ENCODE results near the gene STARD7. TPM values are rescaled to one million over a fixed set of nuclear protein-coding genes. Genes with fewer than 3 reads are reported as not detected.

STARD7 gene
- total RNA-seq, 1 experiment from 2014 or later, result 105 TPM

DNA sequence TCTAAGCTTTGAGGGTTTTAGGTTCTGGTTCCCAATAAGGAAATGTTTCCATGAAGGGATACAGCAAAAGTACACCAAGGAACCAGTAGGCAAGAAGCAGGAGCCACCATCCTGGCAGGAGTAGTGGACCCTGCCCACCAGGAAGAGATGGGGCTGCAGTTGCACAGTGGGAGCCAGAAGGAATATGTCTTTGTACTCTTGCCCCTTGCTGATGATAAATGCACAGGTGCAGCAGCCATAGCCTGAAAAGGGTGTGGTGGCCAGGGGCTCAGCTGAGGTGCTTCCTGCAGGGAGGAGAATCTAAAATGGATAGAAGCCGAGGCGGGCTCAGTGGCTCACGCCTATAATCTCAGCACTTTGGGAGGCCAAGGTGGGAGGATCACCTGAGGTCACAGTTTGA lies 29.6 kb upstream of the STARD7 start:
- Mint-ChIP-seq H3K9me3 (ENCODE audit: unreplicated experiment) (no peaks in the 10 kb centered on the region), H3K27ac (ENCODE audit: low read depth, unreplicated experiment) (no peak overlapping the region), H3K27me3 (ENCODE audit: insufficient read depth, unreplicated experiment) (no peaks in the 10 kb centered on the region), H3K4me3 (ENCODE audit: unreplicated experiment) (no peak overlapping the region), H3K36me3 (ENCODE audit: insufficient read depth, unreplicated experiment) (peaks cover 14% of the 10 kb centered on the region), H3K4me1 (ENCODE audit: insufficient read depth, unreplicated experiment) (peaks cover 5% of the 10 kb centered on the region)
- intact Hi-C loops (cut with micrococcal nuclease), result no loop called here
- ChIA-PET CTCF (interaction anchor here (0.6 to 0.9 kb wide), 2 partner anchors 9 to 19 kb away, joined by 3 read pairs; no protein-coding TSS in a partner anchor), POLR2A (interaction anchor here (0.7 to 1.7 kb wide), 2 partner anchors 9 to 339 kb away, joined by 3 to 4 read pairs; no protein-coding TSS in a partner anchor)
- no TSS peak for BruUV-seq (replicated peaks)
- TF ChIP-seq, protein P1, sequence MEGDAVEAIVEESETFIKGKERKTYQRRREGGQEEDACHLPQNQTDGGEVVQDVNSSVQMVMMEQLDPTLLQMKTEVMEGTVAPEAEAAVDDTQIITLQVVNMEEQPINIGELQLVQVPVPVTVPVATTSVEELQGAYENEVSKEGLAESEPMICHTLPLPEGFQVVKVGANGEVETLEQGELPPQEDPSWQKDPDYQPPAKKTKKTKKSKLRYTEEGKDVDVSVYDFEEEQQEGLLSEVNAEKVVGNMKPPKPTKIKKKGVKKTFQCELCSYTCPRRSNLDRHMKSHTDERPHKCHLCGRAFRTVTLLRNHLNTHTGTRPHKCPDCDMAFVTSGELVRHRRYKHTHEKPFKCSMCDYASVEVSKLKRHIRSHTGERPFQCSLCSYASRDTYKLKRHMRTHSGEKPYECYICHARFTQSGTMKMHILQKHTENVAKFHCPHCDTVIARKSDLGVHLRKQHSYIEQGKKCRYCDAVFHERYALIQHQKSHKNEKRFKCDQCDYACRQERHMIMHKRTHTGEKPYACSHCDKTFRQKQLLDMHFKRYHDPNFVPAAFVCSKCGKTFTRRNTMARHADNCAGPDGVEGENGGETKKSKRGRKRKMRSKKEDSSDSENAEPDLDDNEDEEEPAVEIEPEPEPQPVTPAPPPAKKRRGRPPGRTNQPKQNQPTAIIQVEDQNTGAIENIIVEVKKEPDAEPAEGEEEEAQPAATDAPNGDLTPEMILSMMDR (IDR thresholded peaks at IDR 0.05; ENCODE audit: unreplicated experiment), result no peak
- DNase-seq (ENCODE audit: unreplicated experiment), result no peak

DNA sequence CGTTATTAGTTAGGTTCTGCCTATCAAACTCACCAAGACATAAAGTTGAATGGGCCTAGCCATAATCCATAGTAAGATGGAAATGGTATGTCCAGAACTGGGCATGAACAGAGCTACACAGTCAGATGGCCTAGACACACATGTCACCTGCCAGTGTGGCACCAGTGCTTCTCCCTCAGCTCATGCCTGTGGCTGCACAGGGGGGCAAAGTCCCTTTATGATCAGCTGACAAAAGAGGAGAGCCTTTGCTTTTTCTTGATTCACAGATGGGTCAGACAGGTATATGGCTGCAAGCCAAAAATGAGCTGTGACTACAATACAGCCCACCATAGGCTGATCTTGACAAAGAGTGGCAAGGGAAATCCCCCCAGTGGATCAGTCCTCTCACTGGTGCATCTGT lies 28.3 kb upstream of the STARD7 start:
- peaks cover 12% of the 10 kb centered on the region for H3K36me3 Mint-ChIP-seq (ENCODE audit: insufficient read depth, unreplicated experiment)

DNA sequence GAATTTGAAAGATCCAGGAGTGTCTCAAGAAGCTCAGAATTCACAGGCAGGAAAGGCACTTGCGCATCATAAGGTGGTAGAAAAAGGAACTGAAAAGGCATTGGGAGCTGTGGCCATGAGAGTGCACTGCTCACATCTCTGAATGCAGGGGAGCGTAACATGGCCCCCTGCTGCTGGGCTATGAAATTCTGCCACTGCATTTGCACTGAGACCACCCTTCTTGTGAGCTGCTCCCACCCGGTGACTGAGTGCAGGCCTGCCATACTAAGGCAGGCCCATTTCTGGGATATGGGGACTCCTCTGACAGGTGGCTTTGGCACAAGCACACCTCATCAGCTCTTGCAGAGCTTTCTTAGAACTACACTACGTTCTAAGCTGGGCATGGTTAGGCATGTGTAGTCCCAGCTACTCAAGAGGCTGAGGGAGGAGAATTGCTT lies 25.3 kb upstream of the STARD7 start:
- ChIA-PET CTCF (interaction anchor here (0.5 kb wide), 1 partner anchor 601 kb away, joined by 6 read pairs; no protein-coding TSS in a partner anchor), POLR2A (interaction anchor here (0.7 to 2.6 kb wide), 3 partner anchors 15 to 187 kb away, joined by 3 to 14 read pairs (median 3); partner anchors contain the start of gene STARD7)
- Mint-ChIP-seq H3K9me3 (ENCODE audit: unreplicated experiment) (no peaks in the 10 kb centered on the region), H3K4me1 (ENCODE audit: insufficient read depth, unreplicated experiment) (no peaks in the 10 kb centered on the region), H3K4me3 (ENCODE audit: unreplicated experiment) (no peak overlapping the region), H3K27me3 (ENCODE audit: insufficient read depth, unreplicated experiment) (no peaks in the 10 kb centered on the region), H3K36me3 (ENCODE audit: insufficient read depth, unreplicated experiment) (peaks cover 5% of the 10 kb centered on the region), H3K27ac (ENCODE audit: low read depth, unreplicated experiment) (no peak overlapping the region)
- intact Hi-C loops (cut with micrococcal nuclease), result no loop called here
- no TSS peak for BruUV-seq (replicated peaks)
- DNase-seq (ENCODE audit: unreplicated experiment), result no peak
- TF ChIP-seq, protein P1 (IDR thresholded peaks at IDR 0.05; ENCODE audit: unreplicated experiment), result no peak

More for the DNA sequence above, 28.3 kb upstream of the STARD7 start:
- no peak for DNase-seq (ENCODE audit: unreplicated experiment)
- Mint-ChIP-seq H3K27me3 (ENCODE audit: insufficient read depth, unreplicated experiment) (no peaks in the 10 kb centered on the region), H3K4me1 (ENCODE audit: insufficient read depth, unreplicated experiment) (peaks cover 5% of the 10 kb centered on the region), H3K9me3 (ENCODE audit: unreplicated experiment) (no peaks in the 10 kb centered on the region), H3K4me3 (ENCODE audit: unreplicated experiment) (no peak overlapping the region), H3K27ac (ENCODE audit: low read depth, unreplicated experiment) (no peak overlapping the region)
- intact Hi-C loops (cut with micrococcal nuclease), result no loop called here
- BruUV-seq (replicated peaks), result no TSS peak
- TF ChIP-seq, protein P1 (IDR thresholded peaks at IDR 0.05; ENCODE audit: unreplicated experiment), result no peak
- POLR2A ChIA-PET, result interaction anchor here (1.4 to 1.7 kb wide), 2 partner anchors 9 to 24 kb away, joined by 4 to 5 read pairs; no protein-coding TSS in a partner anchor
- CTCF ChIA-PET, result no interaction called here

DNA sequence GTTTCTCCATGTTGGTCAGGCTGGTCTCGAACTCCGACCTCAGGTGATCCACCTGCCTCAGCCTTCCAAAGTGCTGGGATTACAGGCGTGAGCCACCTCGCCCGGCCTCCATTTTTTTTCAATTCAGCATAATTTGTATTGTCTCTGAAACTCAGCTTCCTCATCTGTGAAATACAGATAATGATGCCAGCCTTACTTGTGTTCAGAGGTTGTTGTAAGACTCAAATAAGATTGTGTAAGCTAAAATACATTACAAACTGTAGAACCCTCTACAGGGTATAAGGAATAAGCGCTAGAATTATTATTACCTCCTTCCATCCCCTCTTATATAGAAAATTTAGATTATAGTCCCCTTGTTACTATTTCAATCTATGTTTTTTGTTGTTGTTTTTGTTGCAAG lies 24.8 kb upstream of the STARD7 start:
- TF ChIP-seq, protein P1 (IDR thresholded peaks at IDR 0.05; ENCODE audit: unreplicated experiment), result no peak
- no peaks in the 10 kb centered on the region for H3K4me1 Mint-ChIP-seq (ENCODE audit: insufficient read depth, unreplicated experiment)
- DNase-seq (ENCODE audit: unreplicated experiment), result no peak
- no TSS peak for BruUV-seq (replicated peaks)
- POLR2A ChIA-PET, result interaction anchor here (0.7 to 2.6 kb wide), 3 partner anchors 14 to 187 kb away, joined by 3 to 14 read pairs (median 4); partner anchors contain the start of gene STARD7
- intact Hi-C loops (cut with micrococcal nuclease), result no loop called here
- H3K4me3 Mint-ChIP-seq (ENCODE audit: unreplicated experiment), result no peak overlapping the region
- no peaks in the 10 kb centered on the region for H3K9me3 Mint-ChIP-seq (ENCODE audit: unreplicated experiment)
- CTCF ChIA-PET, result interaction anchor here (0.5 kb wide), 1 partner anchor 602 kb away, joined by 6 read pairs; no protein-coding TSS in a partner anchor
- H3K27me3 Mint-ChIP-seq (ENCODE audit: insufficient read depth, unreplicated experiment), result no peaks in the 10 kb centered on the region
- no peak overlapping the region for H3K27ac Mint-ChIP-seq (ENCODE audit: low read depth, unreplicated experiment)
- peaks cover 5% of the 10 kb centered on the region for H3K36me3 Mint-ChIP-seq (ENCODE audit: insufficient read depth, unreplicated experiment)
